K562 (cell line): ENCODE results near the gene TMTC2. TPM values are rescaled to one million over a fixed set of nuclear protein-coding genes. Genes with fewer than 3 reads are reported as not detected.

ENCODE experiments used
- EP400 ChIP-seq: fragments of 450-650 bp; IDR thresholded peaks from 2 replicates; pipeline ENCODE4 v1.6.1; 2017; ENCODE audit warnings: antibody characterized with exemption, mild to moderate bottlenecking, moderate library complexity
- FOXP4 ChIP-seq: sonication (generic); formaldehyde crosslinking; IDR thresholded peaks from 2 replicates; pipeline ENCODE4 v1.8.0; 2022; ENCODE audit warnings: mild to moderate bottlenecking, missing genetic modification reagents, borderline replicate concordance
- GATAD2B ChIP-seq: fragments of 450-650 bp; IDR thresholded peaks from 2 replicates; pipeline ENCODE4 v1.6.1; 2017; ENCODE audit warnings: mild to moderate bottlenecking, borderline replicate concordance
- HBP1 ChIP-seq: fragments of 450-650 bp; formaldehyde crosslinking; IDR thresholded peaks from 2 replicates; pipeline ENCODE4 v1.4.0; 2022; ENCODE audit warnings: missing genetic modification characterization
- MED1 ChIP-seq: sonication (generic); formaldehyde crosslinking; IDR thresholded peaks from 2 replicates; pipeline ENCODE4 v1.8.1; 2023; ENCODE audit warnings: missing genetic modification reagents, borderline replicate concordance
- MIER1 ChIP-seq: fragments of 450-650 bp; IDR thresholded peaks from 2 replicates; pipeline ENCODE4 v1.6.1; 2016; ENCODE audit warnings: antibody characterized with exemption, mild to moderate bottlenecking, low read depth
- POLR3G ChIP-seq: IDR thresholded peaks from 2 replicates; pipeline ENCODE4 v1.6.1; 2011; ENCODE audit not compliant: insufficient read length, insufficient replicate concordance; ENCODE audit errors: extremely low read depth
- SFPQ ChIP-seq: fragments of 200-400 bp; formaldehyde crosslinking; IDR thresholded peaks from 2 replicates; pipeline ENCODE4 v1.6.1; 2017; ENCODE audit warnings: mild to moderate bottlenecking, low read depth, low read length, moderate library complexity
- TFAP4 ChIP-seq: sonication (generic); formaldehyde crosslinking; IDR thresholded peaks from 2 replicates; pipeline ENCODE4 v1.8.0; 2022; ENCODE audit warnings: missing genetic modification reagents, mild to moderate bottlenecking, moderate library complexity, borderline replicate concordance
- ZNF3 ChIP-seq: fragments of 250-450 bp; sonication (Bioruptor Pico); IDR thresholded peaks from 2 replicates; pipeline ENCODE4 v1.5.0; 2021; ENCODE audit warnings: mild to moderate bottlenecking, moderate library complexity
- polyA plus RNA-seq, 8 experiments: library from polyadenylated mRNA; depleted of rRNA in 4 of 8; stranded (reverse) in 5 of 8; unstranded in 3 of 8; fragments of >200 nt; fragmentation: Nextera tagmentation in 2 of 8; fragmentation: Illumina TruSeq in 1 of 8; extraction: Ambion mirVana in 2 of 8; extraction: Trizol in 1 of 8; gene quantifications; 2 replicates each; pipeline versions ENCODE4 v1.2.1 to v1.2.3, GENCODE V29; 2011 to 2014; ENCODE audit warnings: inconsistent platforms in 1 of 8, missing spikeins in 1 of 8
- total RNA-seq, 7 experiments: library from RNA; depleted of rRNA in 6 of 7; stranded (reverse); fragments of >200 nt in 6 of 7; fragmentation: Illumina TruSeq in 2 of 7; extraction: Trizol in 2 of 7; gene quantifications; 2 replicates each; pipeline versions ENCODE4 v1.2.1 to v1.2.3, GENCODE V29; 2011 to 2021; ENCODE audit warnings: low replicate concordance in 1 of 7
- TF ChIP-seq, protein P1 (sequence below): fragments of 450-650 bp; IDR thresholded peaks from 2 replicates; pipeline ENCODE4 v1.7.1; 2018; ENCODE audit warnings: mild to moderate bottlenecking, low read depth; ENCODE audit not compliant: partially characterized antibody
- TF ChIP-seq, protein P2 (sequence below): fragments of 450-650 bp; IDR thresholded peaks from 2 replicates; pipeline ENCODE4 v1.6.1; 2016; ENCODE audit warnings: missing biosample characterization, missing genetic modification characterization

TMTC2 gene
- total and polyA plus RNA-seq, 9 of the 15 experiments (the other 6 are each of a cell fraction or from before 2014, with no cell fraction given) = 0.29 to 1.1 (median 0.55) TPM

DNA sequence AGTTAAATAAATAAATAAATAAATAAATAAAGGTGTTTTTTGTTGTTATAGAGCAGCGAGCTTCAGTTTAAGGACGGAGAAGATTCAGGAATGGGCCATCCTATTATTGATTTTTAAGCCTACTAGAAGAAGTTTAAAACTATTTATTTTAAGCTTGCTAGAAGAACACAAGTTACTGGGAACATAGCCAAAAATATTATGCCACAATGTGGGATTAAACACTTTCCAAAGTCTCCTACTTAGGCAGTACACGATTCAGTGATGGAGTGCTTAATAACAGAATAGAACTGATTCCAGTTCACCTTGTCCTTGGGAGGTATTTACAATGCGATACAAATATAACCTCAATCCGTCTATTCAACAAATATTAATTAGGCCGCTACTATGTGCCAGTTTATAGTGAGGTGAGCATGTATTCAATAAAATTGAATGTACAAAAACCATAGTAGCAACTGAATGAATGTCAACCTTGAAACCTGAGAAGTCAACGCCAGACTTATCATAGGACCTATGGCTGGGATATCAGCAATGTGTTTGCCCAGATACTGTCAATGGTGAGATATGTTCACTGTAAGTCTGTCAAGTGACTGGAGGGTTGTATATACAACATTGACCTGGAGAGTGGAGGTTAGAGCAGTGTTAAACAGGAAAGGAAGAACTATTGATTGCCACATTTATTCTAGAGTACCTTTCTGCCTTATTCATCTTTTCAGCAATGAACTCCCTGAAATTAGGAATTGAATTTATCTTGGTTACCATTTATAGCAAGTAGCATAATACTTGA lies 486.4 kb downstream of the TMTC2 start (continued):
- TF ChIP-seq, protein P1, sequence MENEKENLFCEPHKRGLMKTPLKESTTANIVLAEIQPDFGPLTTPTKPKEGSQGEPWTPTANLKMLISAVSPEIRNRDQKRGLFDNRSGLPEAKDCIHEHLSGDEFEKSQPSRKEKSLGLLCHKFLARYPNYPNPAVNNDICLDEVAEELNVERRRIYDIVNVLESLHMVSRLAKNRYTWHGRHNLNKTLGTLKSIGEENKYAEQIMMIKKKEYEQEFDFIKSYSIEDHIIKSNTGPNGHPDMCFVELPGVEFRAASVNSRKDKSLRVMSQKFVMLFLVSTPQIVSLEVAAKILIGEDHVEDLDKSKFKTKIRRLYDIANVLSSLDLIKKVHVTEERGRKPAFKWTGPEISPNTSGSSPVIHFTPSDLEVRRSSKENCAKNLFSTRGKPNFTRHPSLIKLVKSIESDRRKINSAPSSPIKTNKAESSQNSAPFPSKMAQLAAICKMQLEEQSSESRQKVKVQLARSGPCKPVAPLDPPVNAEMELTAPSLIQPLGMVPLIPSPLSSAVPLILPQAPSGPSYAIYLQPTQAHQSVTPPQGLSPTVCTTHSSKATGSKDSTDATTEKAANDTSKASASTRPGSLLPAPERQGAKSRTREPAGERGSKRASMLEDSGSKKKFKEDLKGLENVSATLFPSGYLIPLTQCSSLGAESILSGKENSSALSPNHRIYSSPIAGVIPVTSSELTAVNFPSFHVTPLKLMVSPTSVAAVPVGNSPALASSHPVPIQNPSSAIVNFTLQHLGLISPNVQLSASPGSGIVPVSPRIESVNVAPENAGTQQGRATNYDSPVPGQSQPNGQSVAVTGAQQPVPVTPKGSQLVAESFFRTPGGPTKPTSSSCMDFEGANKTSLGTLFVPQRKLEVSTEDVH = no peak
- TF ChIP-seq FOXP4 (no peak), HBP1 (CRISPR knock-in tag) (no peak), MED1 (CRISPR knock-in tag) (no peak), TFAP4 (CRISPR knock-in tag) (no peak), EP400 (peak; percentile 49; the same call in 1 of the 2 replicates), POLR3G (no peak), GATAD2B (peak; percentile 87; the same call in 1 of the 2 replicates), SFPQ (no peak), MIER1 (no peak), ZNF3 (CRISPR knock-in tag) (no peak)
- TF ChIP-seq, protein P2, sequence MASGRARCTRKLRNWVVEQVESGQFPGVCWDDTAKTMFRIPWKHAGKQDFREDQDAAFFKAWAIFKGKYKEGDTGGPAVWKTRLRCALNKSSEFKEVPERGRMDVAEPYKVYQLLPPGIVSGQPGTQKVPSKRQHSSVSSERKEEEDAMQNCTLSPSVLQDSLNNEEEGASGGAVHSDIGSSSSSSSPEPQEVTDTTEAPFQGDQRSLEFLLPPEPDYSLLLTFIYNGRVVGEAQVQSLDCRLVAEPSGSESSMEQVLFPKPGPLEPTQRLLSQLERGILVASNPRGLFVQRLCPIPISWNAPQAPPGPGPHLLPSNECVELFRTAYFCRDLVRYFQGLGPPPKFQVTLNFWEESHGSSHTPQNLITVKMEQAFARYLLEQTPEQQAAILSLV = no peak
